Activated CD4-positive, alpha-beta T cell treated with anti-CD3 and anti-CD28 coated beads for 36 hours (primary cell): Measurements from ENCODE around the gene EPB41L3. TPM values are rescaled to one million over a fixed set of nuclear protein-coding genes. Genes with fewer than 3 reads are reported as not detected.

Source experiments
- ATAC-seq: fragments of 200-7000 bp; cut with Tn5 transposase; one replicate; pipeline ENCODE4 v1.10.0; 2021; ENCODE audit warnings: mild to moderate bottlenecking, moderate library complexity
- CTCF ChIA-PET: fragments of 350-600 bp; sonication (Branson Sonifier 250); formaldehyde crosslinking; loops from one replicate; lab custom pipeline; 2021; ENCODE audit warnings: antibody characterized with exemption; lab: Charles Lee
- POLR2A ChIA-PET: fragments of 350-600 bp; sonication (Branson Sonifier 250); formaldehyde crosslinking; loops from one replicate; lab custom pipeline; 2021; ENCODE audit warnings: antibody characterized with exemption, inconsistent platforms; lab: Charles Lee
- DNase-seq: peaks from one replicate; pipeline ENCODE4 v3.0.0-alpha.2; 2020
- H3K27ac Mint-ChIP-seq: one replicate; pipeline ENCODE4 v1.8.0; 2021; ENCODE audit warnings: mixed read lengths
- H3K27me3 Mint-ChIP-seq: one replicate; pipeline ENCODE4 v1.8.0; 2021; ENCODE audit warnings: mixed read lengths
- H3K36me3 Mint-ChIP-seq: one replicate; pipeline ENCODE4 v1.8.0; 2021; ENCODE audit warnings: low read depth, mixed read lengths
- H3K4me1 Mint-ChIP-seq: one replicate; pipeline ENCODE4 v1.8.0; 2021; ENCODE audit warnings: mixed read lengths
- H3K4me3 Mint-ChIP-seq: one replicate; pipeline ENCODE4 v1.8.0; 2021; ENCODE audit warnings: mild to moderate bottlenecking, moderate library complexity, mixed read lengths
- H3K9me3 Mint-ChIP-seq: one replicate; pipeline ENCODE4 v1.8.0; 2021; ENCODE audit warnings: low read depth, mixed read lengths
- intact Hi-C, 2 experiments: fragments of 100-400 bp; cut with DNase I in 1 of 2; cut with micrococcal nuclease in 1 of 2; formaldehyde crosslinking; loops; one replicate each; pipeline versions ENCODE4 v1.14.2 to v1.15.1; 2022 to 2024; cut with DNase I, micrococcal nuclease
- total RNA-seq, 2 experiments: library from RNA; stranded (reverse); gene quantifications; one replicate each; pipeline ENCODE4 v1.2.3, GENCODE V29; 2021

Gene EPB41L3
- total RNA-seq, 2 experiments from 2014 or later = 10.4 to 13.4 TPM

DNA sequence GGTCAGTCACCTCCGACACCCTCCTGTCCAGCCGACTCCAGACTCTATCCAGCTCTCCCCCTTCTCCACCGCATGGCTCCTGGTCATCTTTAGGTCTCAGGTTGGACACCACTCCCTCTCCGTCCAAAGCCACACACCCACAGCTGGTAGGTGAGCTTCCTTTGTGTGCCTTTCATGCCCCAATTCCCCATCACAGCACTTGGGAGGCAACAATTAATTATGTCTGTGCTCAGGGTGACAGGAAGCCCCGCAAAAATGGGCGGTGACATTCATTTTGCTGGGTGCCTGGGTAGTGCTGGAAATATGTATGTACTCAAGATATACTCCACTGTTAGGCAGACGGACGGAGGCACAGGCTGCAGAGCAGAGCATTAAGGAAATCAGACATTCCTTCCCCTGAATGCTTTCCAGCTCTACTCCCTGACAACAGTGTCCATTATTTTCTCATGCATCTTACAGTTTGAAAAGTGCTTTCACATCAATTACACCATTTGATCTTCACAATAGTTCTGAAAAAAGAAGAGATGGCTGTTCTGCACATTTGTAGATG, 13.1 kb downstream of the EPB41L3 start:
- Mint-ChIP-seq H3K4me1 (peaks cover 16% of the 10 kb centered on the region), H3K4me3 (no peak overlapping the region), H3K27ac (no peak overlapping the region), H3K27me3 (no peaks in the 10 kb centered on the region), H3K36me3 (no peaks in the 10 kb centered on the region), H3K9me3 (no peaks in the 10 kb centered on the region)
- ChIA-PET POLR2A (no interaction called here), CTCF (no interaction called here)
- intact Hi-C loops = no loop called here
- no peak for DNase-seq
- ATAC-seq = no peak

DNA sequence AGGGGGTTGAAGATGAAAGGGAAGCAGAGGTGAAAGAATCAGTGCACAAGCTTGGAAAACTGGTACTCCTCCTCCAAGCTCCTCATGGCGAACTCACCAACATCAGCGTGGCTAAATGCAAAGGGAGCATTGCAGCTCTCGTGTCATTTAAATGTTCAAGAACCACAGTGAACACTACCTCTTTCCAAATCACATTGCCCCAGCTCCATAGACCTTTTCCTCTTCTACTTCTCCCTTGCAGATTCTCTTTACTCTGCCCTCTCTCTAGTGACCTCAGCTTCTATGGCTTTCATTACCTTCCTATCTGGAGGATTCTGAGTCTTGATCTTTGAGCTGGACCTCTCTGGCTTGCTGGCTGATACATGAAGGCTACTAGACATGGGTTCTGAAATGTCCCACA, 14.3 kb downstream of the EPB41L3 start:
- H3K36me3 Mint-ChIP-seq = no peaks in the 10 kb centered on the region
- DNase-seq = no peak
- no peak overlapping the region for H3K4me3 Mint-ChIP-seq
- no peak overlapping the region for H3K27ac Mint-ChIP-seq
- intact Hi-C loops = no loop called here
- ChIA-PET CTCF (interaction anchor here (0.8 to 1.3 kb wide), 2 partner anchors 9 to 12 kb away, joined by 3 read pairs; no protein-coding TSS in a partner anchor), POLR2A (no interaction called here)
- ATAC-seq = no peak
- H3K4me1 Mint-ChIP-seq = peaks cover 8% of the 10 kb centered on the region
- H3K27me3 Mint-ChIP-seq = no peaks in the 10 kb centered on the region
- H3K9me3 Mint-ChIP-seq = no peaks in the 10 kb centered on the region

DNA sequence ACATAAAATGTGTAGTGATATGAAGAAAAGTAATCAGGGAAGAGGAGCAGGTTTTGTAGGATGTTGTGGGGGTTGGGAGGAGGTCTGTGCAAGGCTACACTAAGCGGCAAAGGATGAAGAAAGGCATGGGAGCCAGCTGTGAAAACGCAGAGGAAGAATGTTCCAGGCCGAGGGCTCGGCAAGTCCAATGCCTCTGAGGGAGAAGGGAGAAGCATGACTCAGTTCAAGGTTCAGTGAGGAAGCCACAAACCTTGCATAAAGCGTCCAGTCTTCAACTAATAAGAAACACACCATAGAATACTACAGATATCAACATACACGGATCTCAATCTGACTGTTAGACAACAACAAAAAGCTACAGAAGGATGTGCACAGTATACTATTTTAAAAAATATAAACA, 16.2 kb downstream of the EPB41L3 start:
- ChIA-PET POLR2A (no interaction called here), CTCF (no interaction called here)
- no peaks in the 10 kb centered on the region for H3K27me3 Mint-ChIP-seq
- ATAC-seq = no peak
- DNase-seq = no peak
- H3K9me3 Mint-ChIP-seq = no peaks in the 10 kb centered on the region
- peaks cover 7% of the 10 kb centered on the region for H3K4me1 Mint-ChIP-seq
- no peaks in the 10 kb centered on the region for H3K36me3 Mint-ChIP-seq
- no peak overlapping the region for H3K4me3 Mint-ChIP-seq
- intact Hi-C loops = no loop called here
- no peak overlapping the region for H3K27ac Mint-ChIP-seq

DNA sequence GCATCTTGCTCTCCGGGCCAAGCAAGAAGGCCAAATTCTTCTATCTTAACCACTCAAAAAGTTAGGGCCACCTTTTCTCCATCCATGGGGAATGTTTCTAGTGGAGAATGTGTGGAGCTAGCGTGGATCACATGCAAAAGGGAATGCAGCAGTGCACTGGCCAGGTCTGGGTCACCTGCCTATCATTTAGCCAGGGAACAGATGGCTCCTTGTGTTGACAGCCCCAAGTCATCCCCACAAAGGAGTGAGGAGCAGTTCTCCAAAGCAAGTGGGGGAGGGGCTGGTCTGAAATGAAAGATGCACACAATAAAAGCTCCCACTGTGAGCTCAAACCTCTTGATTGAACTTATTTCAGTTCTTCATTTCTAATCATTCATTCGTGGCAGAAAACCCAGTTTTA, 19.1 kb downstream of the EPB41L3 start:
- H3K4me1 Mint-ChIP-seq = no peaks in the 10 kb centered on the region
- DNase-seq (no peak), ATAC-seq (no peak)
- H3K9me3 Mint-ChIP-seq = no peaks in the 10 kb centered on the region
- ChIA-PET CTCF (interaction anchor here (0.6 kb wide), 1 partner anchor 1015 kb away, joined by 3 read pairs; no protein-coding TSS in a partner anchor), POLR2A (no interaction called here)
- no peaks in the 10 kb centered on the region for H3K36me3 Mint-ChIP-seq
- no peak overlapping the region for H3K4me3 Mint-ChIP-seq
- H3K27ac Mint-ChIP-seq = no peak overlapping the region
- intact Hi-C loops = no loop called here
- H3K27me3 Mint-ChIP-seq = no peaks in the 10 kb centered on the region

DNA sequence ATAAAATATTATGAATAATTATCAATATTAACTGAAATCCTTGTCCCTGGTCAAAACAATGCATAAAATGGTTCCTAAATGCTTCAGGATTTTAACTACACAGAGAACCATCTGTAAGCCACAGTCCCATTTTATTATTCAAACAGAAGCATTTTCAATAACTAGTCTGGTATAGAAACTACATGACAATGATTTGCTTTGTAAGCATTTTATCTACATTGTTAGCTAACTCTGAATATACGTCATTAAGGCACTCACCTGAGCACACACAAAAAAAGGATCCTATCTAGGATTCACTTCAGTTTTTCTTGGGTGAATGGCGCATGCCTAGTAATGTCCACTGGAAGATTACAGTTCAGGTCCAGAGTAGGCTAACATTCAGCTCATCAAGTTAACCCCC, 22.8 kb downstream of the EPB41L3 start:
- intact Hi-C loops = no loop called here
- DNase-seq (no peak), ATAC-seq (no peak)
- Mint-ChIP-seq H3K36me3 (no peaks in the 10 kb centered on the region), H3K27me3 (peaks cover 2% of the 10 kb centered on the region), H3K27ac (no peak overlapping the region), H3K4me3 (no peak overlapping the region), H3K4me1 (peaks cover 1% of the 10 kb centered on the region), H3K9me3 (no peaks in the 10 kb centered on the region)
- POLR2A ChIA-PET = no interaction called here
- CTCF ChIA-PET = no interaction called here

DNA sequence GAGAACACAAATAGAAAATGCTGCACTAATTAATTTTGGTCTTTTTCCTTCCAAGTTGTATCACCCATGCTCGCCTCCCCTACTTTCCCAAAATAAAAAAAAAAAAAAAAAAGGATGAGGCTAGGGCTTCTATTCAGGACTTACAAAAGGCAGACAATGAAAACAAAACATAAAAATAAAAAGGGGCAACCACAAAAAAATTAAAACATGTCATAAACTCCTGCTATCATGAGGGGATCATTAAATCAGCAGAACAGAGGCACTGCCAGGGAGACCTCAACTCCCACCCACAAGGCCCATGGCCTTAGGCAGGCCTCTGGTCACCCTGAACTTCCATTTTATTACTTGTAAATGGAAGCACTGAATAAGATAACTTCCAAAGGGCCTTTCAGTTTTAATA, 23.3 kb downstream of the EPB41L3 start:
- CTCF ChIA-PET = no interaction called here
- no peak for ATAC-seq
- no peak overlapping the region for H3K4me3 Mint-ChIP-seq

DNA sequence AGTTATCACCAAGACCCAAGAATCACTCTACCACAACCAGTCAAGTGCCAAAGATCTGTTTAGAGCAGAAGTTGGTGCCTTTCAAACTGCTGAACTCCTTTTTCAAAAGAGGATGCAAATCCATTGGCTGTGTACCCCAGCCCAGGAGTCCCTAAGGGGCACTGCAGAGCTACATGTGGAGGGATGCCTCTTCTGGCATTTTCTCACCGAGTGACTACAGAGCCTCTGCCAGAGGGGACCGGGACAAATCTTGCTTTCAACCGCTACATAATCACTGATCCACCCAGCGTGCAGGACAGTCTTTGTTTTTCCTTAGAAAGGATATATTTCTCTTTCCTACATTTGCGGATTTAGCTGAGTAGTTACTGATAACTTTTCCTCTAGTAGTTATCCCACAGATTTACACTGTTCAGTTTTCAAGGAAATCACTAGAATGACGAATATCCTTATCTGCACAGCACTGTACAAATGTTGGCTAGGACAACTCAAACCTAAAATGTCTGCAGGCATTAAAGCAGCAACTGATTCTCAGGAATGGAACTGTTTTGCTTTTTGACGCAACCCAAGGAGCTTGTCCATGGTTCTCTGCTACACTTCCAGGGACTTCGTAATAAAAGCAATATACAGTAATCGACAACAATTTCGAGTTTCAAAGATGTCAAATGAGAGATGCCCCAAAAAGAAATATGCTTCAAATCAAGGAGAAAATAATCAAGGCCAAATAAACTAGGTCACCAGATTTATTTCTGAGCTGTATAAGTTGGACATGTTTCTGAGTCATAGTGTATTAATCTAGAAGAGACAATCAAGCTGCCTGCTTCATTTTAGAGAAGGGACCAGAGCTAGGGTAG, 24.1 kb downstream of the EPB41L3 start:
- Mint-ChIP-seq H3K36me3 (no peaks in the 10 kb centered on the region), H3K4me3 (no peak overlapping the region), H3K27ac (no peak overlapping the region), H3K4me1 (peaks cover 10% of the 10 kb centered on the region), H3K9me3 (no peaks in the 10 kb centered on the region), H3K27me3 (peaks cover 2% of the 10 kb centered on the region)
- intact Hi-C loops = no loop called here
- ATAC-seq (no peak), DNase-seq (no peak)
- ChIA-PET POLR2A (no interaction called here), CTCF (interaction anchor here (0.8 kb wide), 1 partner anchor 11 kb away, joined by 3 read pairs; no protein-coding TSS in a partner anchor)

More for the DNA sequence above, 23.3 kb downstream of the EPB41L3 start:
- H3K27ac Mint-ChIP-seq = no peak overlapping the region
- intact Hi-C loops = no loop called here
- POLR2A ChIA-PET = no interaction called here
- H3K36me3 Mint-ChIP-seq = no peaks in the 10 kb centered on the region
- peaks cover 2% of the 10 kb centered on the region for H3K27me3 Mint-ChIP-seq
- H3K4me1 Mint-ChIP-seq = peaks cover 6% of the 10 kb centered on the region
- H3K9me3 Mint-ChIP-seq = no peaks in the 10 kb centered on the region
- no peak for DNase-seq

DNA sequence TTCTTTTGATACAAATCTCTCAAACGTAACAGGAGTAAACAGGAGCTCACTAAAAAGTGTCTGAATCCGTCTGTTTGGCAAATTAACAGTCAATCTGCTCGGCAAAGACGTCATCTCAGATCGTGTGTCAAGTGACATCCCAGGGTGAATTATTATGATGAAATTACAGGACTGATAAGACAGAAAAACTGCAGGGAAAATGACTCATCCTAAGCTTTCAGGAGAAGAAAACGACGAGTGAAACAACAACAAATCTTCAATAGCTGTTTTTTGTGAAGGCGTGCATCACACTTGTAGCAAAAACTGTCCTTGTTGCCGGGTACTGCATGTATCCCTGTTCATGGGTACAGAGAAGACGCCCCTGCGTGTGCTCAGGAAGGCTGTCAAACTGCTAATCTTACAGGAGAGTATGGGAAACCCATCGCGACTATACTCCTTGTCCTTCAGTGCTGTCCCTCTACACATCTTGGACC, 24.9 kb downstream of the EPB41L3 start:
- peaks cover 2% of the 10 kb centered on the region for H3K27me3 Mint-ChIP-seq
- no peaks in the 10 kb centered on the region for H3K9me3 Mint-ChIP-seq
- CTCF ChIA-PET = interaction anchor here (0.8 kb wide), 1 partner anchor 326 kb away, joined by 3 read pairs; no protein-coding TSS in a partner anchor
- DNase-seq (no peak), ATAC-seq (no peak)
- peaks cover 10% of the 10 kb centered on the region for H3K4me1 Mint-ChIP-seq
- H3K4me3 Mint-ChIP-seq = no peak overlapping the region
- intact Hi-C loops = no loop called here
- POLR2A ChIA-PET = no interaction called here
- no peak overlapping the region for H3K27ac Mint-ChIP-seq
- H3K36me3 Mint-ChIP-seq = no peaks in the 10 kb centered on the region

DNA sequence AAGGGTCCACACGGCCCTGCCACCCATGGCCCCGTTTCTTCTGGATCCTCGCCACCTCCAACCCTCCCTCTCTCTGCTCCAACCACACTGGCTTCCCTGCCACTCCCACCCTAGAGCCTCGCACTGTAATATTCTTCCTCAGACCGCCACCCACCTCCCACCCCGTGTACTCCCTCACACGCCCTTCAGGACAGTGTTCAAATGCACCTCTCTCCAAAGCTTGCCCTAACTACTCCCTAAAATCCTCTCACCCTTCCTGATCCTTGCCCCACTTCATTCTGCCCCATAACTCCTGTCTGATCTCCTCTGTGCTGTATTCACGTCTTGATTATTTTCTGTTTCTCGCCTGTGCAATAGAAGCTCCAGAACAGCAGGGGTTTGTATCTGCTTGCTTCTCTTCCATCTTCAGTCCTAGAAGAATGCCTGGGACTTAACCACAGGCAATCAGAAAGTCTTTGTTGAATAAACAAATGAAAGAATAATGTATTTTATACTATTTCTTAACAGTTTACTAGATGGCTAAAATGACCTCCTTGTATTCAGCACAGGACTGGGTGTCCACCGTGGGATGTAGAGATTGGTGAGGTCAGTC, 25.5 kb downstream of the EPB41L3 start:
- no peaks in the 10 kb centered on the region for H3K9me3 Mint-ChIP-seq
- intact Hi-C loops = no loop called here
- no peak for DNase-seq
- ChIA-PET POLR2A (no interaction called here), CTCF (interaction anchor here (0.6 to 0.8 kb wide), 2 partner anchors 100 to 327 kb away, joined by 3 read pairs; no protein-coding TSS in a partner anchor)
- H3K27me3 Mint-ChIP-seq = peaks cover 2% of the 10 kb centered on the region
- ATAC-seq = no peak
- H3K4me3 Mint-ChIP-seq = no peak overlapping the region
- H3K27ac Mint-ChIP-seq = no peak overlapping the region
- H3K36me3 Mint-ChIP-seq = no peaks in the 10 kb centered on the region
- peaks cover 10% of the 10 kb centered on the region for H3K4me1 Mint-ChIP-seq

DNA sequence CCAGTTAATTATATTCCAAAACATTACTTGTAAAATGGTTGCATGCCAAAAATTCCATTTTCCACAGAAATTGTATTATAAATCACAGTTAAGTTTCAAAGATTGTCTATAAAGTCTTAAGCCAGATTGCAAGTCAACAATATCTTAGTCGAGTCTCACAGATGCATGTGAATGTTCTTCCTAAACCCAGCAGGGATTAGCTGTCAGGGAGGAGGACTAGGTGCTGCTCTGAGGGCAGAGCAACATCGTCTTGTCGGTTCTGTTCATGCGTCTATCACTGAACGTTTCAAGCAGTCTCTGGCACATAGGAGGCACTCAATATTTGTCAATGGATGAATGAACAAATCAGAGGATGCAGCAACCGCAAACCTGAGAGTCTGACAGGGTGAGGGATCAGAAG, 27.0 kb downstream of the EPB41L3 start:
- ChIA-PET POLR2A (no interaction called here), CTCF (no interaction called here)
- DNase-seq = no peak
- ATAC-seq = no peak
- Mint-ChIP-seq H3K4me1 (peaks cover 10% of the 10 kb centered on the region), H3K36me3 (no peaks in the 10 kb centered on the region), H3K9me3 (no peaks in the 10 kb centered on the region), H3K27ac (no peak overlapping the region), H3K4me3 (no peak overlapping the region), H3K27me3 (peaks cover 2% of the 10 kb centered on the region)
- intact Hi-C loops = no loop called here

DNA sequence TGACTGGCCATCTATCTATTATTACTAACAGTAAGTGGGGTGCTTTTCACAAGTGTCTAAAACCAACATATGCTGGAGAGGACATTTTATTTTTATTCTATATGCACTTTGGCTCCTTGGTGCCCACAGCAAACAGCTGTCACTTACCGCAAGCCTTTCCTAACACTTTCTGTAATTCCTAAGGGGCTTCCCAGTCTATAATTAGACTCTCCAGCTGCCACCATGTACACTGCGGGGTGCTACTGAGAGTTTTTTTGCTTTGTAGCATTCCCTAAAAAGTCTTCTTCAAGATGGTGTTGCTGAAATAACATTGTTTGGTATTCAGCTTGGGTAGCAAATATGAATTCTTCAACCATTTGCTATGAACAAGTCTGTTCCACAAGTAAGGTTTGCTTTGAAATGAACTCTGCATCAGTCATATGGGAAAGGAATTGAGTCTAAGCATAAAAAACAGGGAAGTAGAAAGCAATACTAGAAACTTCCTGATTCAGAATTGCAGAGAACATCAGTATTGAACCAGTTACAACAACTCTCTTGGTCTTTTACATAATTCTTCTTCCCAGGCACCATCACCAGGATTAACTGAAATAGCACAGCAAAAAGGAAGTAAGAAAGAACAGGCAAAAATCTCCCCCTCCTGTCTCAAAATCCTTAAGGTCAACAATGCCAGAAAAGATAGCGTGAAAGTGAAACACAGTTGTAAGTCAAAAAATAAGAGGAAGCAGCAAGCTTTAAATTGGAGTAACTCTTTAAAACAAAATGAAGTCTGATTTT, 28.6 kb downstream of the EPB41L3 start:
- H3K27ac Mint-ChIP-seq = no peak overlapping the region
- POLR2A ChIA-PET = no interaction called here
- peaks cover 2% of the 10 kb centered on the region for H3K27me3 Mint-ChIP-seq
- H3K9me3 Mint-ChIP-seq = no peaks in the 10 kb centered on the region
- ATAC-seq (no peak), DNase-seq (no peak)
- H3K4me3 Mint-ChIP-seq = no peak overlapping the region
- peaks cover 10% of the 10 kb centered on the region for H3K4me1 Mint-ChIP-seq
- no peaks in the 10 kb centered on the region for H3K36me3 Mint-ChIP-seq
- intact Hi-C loops = no loop called here
- CTCF ChIA-PET = interaction anchor here (0.9 kb wide), 1 partner anchor 11 kb away, joined by 3 read pairs; no protein-coding TSS in a partner anchor
